Ureter (tissue), 1 donor: ENCODE measurements around the gene RYR2. TPM values are rescaled to one million over a fixed set of nuclear protein-coding genes. Genes with fewer than 3 reads are reported as not detected.

Source experiments
- DNase-seq: peaks from one replicate; pipeline ENCODE4 v3.0.0-alpha.2; 2020; ENCODE audit warnings: low spot score
- total RNA-seq: library from RNA; stranded (reverse); gene quantifications from one replicate; pipeline ENCODE4 v1.2.4, GENCODE V29; 2023
- donor health status: DM: yes; HTN: yes; CAD: no.

RYR2 gene
- total RNA-seq, 1 donor from 2014 or later: 5.5 TPM

DNA sequence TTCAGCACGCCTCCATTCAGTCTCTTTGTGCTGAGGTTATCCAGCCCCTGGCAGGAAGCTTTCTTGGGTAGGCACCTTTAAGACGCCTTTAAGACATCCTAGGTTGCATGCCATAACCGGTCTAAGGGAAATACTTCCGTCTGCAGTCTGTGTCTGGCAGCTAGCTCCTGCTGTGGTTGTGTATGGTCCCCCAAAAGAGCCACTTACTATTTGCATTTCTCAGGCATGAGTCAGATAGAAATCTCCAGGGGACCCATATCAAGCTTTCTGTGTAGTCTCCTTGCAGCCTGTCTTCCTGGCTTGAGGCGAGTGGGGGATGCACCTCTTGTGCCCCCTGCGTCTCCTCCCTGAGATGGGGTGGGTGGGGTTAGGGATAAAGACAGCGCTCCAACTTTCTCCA, 10.0 kb upstream of the RYR2 start:
- no peak for DNase-seq

DNA sequence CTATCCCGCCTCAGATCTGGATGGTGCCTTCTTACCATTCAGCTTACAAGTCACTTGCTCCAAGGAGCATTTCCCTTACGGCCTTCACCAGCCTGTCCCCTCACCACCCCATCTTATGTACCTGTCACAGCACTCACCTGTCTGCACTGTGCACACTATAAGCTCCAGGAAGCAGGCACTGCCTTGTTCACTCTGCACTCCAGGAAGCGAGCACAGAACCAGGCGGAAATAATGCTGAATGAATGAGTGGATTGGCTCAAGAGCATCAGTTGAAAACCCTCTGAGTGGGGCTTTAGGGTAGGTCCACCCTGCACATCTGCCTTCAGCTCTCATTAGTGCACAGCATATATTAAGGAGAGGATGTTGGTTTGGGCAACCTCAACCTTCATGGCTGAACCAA, 8.9 kb upstream of the RYR2 start:
- no peak for DNase-seq

DNA sequence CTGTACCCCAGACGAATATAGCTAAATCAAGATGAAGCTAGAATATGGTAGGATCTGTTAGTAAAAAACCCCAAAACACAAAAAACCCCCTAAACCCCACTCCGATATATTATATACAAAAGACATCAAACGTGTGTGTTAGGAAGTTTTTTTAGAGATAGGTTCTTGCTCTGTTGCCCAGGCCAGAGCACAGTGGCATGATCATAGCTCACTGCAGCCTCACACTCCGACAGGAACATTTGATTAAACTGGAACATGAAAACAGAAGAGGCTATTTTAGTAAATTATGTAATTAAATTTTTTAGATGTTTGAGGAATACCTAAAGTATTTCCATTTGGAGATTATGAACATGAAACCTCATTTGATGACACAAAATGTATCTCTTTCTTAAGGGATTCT, 8.2 kb upstream of the RYR2 start:
- DNase-seq: no peak

DNA sequence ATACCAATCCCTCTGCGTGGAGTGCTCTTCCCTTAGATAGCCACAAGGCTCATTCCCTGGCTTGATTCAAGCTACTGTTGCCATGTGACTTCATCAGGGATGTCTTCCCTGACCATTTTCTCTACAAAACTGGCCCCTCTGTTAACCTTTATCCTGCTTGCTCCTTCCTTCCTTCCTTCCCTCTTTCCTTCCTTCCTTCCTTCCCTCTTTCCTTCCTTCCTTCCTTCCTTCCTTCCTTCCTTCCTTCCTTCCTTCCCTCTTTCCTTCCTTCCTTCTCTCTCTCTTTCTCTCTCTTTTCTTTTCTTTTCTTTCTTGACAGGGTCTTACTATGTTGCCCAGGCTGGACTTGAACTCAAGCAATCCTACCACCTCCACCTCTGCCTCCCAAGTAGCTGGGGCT, 6.2 kb upstream of the RYR2 start:
- no peak for DNase-seq

DNA sequence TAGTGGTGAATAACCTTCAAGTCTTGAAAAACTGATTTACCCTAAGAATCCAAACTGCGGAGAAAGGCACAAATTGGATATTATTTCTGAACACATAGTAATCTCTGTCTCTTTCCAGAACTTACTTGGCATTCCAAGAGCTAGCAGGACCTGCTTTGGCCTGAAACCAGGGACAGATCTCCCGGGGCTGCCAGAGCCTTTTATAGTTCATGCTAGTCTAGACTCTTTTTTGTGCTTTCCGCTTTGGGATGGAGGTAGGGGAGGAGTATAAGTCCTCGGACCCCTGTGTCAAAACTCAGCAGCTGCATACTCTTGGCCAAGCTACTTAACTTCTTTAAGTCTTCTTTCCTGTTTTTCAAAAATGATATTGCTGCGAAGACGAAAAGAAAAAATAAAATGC, 3.8 kb upstream of the RYR2 start:
- no peak for DNase-seq

DNA sequence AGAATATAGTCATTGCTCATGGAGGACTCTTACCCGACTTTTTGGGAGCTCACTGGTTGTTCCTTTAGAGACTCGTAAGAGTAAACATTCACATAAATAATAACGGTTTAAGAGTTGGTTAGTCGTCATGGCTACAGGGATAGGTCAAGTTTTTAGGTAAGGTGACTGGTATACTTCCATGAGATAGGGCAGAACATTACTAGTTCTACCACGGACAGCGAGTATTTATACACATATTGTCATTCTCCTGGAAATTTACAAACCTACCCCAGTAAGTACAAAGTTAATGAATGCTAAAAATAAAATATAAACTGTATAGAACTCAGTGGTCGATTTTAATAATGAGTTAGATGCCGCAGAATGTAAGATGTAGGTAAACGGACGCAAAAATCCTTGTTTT, 1.2 kb upstream of the RYR2 start:
- no peak for DNase-seq

DNA sequence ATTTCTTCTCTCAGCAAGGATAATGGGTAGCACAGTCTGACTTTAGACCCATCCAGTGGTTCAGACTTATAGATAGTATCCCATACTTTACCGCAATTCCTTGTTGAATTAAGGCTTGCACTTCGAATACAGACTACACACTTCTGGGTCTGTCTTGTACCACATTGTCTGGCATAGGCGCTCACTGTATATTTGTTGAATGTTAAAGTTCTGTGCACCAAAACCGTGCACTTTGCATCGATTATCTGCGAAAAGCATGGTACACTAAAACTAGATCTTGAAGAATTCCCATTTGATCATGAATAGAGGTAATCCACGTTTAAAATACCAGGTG, 556 bp upstream of the RYR2 start:
- no peak for DNase-seq

DNA sequence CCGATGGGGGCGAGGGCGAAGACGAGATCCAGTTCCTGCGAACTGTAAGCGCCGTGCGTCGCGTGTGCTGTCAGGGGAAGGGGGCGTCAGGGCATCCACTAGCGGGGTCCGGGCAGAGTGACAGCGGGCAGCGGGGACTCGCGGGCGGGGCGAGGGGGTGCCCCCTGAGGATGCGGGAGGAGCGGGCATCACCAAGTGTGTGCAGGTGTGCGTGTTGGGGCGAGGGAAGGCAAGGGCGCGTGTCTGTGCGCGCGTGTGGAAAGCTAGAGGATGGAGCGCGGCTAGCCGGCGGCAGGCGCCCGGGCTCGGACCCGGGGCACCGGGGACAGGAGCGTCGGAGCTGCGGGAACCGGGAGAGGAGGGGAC, 525 bp downstream of the RYR2 start:
- DNase-seq: no peak

DNA sequence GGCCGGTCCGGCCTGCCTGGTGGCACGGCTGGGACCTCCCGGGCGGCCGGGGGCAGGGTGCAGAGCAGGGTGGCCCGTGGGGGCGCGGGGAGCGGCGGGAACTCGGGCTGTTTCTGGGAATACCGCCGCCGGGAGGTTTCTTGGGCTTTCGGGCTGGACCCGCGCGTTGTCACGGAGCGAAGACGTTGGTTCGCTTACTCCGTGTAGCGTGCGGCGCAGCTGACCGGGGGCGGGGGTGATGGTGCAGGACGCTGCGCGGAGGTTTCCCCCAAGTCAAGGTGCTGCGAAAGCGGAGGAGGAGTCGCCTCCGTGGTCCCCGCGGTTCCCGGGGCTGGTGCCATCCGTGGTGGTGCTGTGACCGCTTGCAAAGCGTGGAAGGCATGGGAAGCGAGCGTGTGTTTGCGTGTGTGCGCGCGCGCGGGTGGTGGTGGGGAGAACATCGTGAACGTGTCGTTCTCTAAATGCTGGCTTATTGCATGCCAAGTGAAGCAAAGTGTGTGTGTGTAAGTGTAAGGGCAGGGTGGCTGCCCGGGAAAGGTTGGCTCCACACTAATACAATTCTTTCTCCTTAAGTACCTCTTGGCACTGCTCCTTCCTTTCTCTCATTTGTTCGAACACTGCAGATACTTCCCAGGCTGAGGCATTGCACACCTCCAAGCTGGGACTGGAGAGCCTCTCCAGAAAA, 1.1 kb downstream of the RYR2 start:
- DNase-seq: no peak

DNA sequence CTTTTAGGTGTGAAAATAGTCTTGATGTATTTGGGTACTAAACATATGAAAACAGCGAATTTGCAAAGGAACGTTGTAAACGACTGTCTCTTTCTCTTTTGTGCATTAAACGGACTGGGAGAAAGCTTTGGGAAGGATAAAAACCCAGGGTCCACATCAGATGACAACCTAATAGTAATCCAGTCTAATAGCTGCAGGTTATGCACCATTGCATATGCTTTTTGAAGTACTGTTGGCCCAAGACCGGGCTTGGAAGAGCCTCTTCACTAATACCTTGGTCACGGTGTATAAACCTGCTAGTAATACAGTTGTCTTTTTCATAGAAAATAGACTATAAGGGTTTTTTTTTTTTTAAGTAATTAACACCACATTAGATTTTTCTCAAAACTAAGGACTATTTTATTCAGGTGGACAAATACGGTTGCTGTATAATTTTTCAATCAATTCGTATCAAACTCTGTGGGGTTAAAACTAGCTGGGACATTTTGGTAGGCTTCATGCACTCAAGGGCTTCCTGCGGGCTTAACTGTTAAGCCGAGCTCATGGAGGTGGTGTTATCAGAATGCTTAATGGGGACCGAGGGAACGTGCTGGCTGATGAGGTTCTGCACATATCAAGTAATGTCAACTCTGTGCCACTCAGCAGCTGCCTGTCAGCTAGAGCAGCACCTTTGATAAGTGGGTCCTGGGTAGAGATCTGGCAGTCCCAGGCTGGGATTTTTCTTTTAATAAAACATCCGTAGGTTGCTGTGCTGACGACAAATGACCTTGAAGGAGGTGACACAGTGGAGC, 2.1 kb downstream of the RYR2 start:
- no peak for DNase-seq

DNA sequence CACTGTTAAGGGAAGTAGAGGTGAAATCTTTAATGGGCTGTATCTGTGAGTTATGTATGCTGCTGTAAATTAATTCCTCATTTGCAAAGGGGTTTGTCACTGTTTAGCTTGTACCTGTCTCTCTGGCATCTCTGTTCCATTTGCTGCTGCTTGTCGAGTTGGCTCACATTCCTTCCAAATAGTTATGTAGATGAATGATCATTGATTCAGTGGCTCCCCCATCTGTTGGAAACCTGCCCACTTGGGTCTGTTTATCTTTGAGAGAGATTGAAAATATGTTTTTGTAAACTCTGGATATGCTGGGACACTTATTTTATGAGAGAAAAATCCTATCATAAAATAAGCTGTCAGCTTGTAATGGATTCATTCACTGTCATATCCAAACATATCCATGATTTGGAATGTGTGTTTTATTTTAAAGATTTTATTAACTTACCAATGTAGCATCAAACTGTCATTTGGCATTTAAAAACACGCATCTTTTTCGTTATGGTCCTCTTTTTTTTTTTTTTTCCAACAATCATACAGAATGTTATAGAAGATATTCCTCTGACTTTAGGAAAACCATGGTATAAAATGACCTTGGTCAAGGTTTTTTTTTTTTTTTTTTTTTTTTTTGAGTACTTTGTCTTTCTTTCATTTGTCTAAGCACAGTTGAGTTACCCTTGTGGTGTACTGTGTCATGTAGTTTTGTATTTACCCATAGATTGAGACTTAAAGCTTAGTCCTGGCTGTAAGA, 3.5 kb downstream of the RYR2 start:
- no peak for DNase-seq

DNA sequence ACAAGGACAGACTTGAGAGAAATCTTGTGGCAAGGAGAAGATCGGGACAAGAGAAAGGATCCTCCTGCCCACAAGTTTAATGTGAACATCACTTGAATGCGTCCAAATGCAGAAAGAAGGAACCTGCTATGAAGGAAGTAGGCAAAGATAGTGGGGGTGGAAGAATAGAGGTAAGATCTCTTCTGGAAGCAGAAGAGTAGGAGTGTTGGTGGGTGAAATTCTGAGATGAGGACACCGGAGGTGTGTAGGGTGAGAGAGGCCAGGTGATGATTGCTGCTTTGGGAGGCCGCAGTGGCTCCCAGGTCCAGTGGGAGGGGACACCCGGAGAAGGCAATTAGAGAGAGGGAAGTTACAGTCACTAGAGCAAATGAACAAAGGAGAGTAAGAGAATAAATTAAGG, 6.8 kb downstream of the RYR2 start:
- DNase-seq: no peak

DNA sequence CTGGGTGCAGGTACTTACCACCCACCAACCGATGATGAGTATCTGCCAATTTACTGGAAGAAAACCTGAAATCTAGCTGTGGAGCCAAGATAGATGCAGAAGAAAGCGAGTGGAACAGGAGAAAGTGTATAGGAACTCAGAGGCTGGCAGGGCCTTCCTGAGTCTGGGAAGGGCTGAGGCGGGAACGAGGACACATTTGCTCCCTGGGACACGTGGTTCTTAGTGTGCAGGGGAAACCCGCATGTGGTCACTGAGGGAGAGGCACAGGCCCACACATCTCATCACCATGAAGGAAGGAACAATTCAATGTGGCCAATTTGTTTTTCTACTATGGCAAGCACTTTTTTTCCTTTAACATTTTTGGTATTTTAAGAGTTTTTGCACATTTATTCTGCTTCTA, 8.2 kb downstream of the RYR2 start:
- no peak for DNase-seq

DNA sequence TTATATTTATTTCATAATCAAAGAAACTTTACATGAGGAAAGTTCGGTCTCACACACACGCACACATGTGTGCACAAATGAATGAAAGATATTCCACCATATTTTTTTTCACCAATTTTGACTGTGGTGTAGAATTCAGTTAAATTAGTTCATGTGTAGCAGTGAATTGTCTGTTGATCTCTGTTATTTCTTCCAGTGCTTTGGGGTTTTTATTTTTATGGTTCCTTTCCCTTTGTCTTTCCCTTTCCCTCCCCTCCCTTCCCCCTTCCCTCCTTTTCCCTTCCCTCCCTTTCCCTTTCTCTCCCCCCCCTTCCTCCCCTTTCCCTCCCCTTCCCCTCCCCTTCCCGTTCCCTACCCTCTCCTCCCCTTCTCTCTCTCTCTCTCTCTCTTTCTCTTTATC, 8.9 kb downstream of the RYR2 start:
- no peak for DNase-seq

DNA sequence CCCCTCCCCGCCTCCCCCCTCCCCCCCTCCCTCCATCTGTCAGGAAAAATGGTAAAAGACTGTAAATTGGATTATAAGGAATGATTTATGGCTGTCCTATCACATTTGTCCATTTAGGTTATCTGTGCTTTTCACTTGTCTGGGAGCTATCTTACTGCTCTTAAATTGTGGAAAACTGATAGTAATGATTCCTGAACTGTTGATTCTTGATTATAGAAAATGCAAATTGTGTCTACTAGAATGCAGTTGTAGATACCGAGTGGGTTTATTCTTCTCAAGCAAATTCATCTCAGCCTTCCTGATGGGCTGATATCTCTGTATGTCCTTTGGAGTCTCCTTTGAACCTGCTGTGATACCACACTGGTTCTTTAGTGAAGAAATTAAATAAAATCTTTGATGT, 12.3 kb downstream of the RYR2 start:
- DNase-seq: no peak

DNA sequence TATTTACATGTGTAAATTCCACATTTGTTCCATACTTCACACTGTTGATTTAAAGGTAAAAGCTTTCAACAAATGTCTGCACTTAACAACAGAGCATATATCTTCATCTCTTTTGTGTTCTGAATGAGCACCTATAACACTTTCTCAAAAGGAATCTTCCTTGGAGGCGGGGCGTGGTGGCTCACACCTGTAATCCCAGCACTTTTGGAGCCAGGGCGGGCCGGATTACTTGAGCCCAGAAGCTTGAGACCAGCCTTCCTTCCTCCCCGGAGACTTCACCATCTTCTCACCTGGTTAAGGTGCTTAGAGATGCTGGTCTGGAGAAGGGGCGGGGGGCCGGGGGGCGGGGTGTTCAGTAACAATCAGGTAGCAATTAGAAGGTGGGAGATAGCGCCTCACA, 16.5 kb downstream of the RYR2 start:
- DNase-seq: no peak

DNA sequence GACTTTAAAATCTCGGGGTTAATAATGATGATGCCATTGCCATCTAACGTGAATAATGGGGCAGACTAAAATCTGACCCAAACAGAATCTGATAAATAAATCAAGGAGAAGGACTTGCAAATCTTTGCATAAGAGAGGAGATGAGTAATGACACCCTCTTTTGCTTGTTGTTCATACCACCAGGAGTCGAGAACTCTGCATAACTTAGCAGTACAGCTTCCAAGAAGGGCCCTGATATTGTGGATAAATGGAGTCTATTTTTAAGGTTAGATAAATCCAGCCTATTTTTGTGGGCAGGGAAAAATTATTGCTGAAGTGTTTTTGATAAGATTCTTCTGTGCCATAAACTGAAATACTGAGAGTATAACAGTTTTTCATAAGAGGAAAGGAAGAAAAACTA, 17.3 kb downstream of the RYR2 start:
- no peak for DNase-seq

DNA sequence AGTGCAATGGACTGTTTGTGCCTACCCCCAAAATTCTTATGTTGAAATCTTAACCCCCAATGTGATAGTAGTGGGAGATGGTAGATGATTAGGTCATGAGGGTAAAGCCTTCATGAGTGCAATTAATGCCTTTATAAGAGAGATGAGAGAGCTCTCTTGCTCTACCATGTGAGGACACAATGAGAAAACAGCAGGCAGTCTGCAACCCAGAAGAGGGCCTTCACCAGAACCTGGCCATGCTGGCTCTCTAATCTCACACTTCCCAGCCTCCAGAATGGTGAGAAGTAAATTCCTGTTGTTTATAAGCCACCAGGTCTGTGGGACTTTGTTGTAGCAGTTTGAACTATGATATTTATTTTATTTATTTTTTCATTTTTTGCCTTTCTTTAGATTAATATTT, 21.0 kb downstream of the RYR2 start:
- no peak for DNase-seq

DNA sequence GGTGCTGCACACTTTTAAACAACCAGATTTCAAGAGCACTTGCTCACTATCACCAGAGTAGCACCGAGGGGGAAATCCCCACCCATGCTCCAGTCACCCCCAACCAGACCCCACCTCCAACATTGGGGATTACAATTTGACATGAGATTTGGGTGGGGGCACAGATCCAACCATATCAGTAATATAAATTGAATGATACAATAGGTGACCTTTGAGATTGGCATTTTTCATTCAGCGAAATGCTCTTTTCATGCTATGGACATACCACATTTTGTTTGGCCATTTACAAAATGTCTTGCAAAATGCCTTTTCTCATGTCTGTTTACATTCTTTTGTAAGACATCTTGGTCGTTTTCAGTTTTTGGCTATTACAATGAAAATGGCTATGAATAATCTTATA, 23.9 kb downstream of the RYR2 start:
- DNase-seq: no peak

DNA sequence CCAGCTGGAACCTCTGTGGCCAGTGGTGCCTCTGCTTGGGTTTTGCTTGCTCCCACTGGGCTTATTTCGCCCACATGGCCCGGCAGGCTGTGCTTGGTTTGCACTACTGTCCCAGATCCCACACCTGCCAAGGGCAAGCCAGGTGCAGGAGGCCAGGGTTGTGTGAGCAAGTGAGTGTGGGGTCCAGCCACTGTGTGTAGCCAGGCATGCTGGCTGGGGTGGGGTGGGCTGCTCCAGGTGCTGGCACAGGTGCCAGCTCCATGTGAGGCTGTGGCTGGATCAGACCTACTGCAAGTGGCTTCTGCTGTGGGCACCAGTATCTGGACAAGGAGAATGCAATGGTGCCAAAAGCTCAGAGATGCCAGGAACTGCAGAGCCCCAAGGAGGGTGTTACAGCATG, 28.5 kb downstream of the RYR2 start:
- DNase-seq: no peak

DNA sequence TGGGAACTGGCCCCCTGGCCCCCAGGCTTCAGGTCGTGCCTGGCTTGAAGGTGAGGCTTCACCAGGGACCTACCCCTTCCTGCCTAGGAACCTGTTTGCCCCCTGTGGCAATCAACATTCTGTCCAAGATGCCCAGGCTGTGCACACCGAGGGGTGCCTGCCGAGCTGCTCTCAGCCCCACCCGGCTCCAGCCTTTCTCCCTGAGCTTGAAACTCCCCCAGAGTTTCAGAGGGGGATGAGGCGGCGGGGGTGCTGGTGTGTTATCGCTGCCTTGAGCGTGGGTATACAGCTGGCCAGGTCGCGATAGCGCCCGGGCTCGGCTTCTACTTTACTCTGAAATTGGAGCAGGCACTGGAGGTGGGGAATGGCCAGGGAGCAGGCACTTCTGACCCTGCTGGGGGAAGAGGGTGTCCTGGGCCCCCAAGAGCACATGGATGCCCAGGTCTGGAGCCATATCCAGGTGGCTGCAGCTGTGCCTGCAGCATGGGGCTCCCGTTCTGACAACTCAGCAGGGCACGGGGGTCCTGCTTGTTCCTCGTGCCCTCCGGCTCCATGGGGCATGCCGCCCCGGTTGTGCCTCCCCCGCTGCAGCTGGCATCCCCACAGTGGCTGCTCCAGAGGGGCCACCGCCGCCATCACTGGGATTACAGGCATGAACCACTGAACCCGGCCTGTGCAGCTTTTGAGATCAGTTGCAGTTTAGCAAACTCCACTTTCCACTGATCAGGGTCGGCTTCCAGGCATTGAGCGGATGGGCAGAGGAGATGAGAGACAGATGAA, 29.8 kb downstream of the RYR2 start:
- DNase-seq: no peak

DNA sequence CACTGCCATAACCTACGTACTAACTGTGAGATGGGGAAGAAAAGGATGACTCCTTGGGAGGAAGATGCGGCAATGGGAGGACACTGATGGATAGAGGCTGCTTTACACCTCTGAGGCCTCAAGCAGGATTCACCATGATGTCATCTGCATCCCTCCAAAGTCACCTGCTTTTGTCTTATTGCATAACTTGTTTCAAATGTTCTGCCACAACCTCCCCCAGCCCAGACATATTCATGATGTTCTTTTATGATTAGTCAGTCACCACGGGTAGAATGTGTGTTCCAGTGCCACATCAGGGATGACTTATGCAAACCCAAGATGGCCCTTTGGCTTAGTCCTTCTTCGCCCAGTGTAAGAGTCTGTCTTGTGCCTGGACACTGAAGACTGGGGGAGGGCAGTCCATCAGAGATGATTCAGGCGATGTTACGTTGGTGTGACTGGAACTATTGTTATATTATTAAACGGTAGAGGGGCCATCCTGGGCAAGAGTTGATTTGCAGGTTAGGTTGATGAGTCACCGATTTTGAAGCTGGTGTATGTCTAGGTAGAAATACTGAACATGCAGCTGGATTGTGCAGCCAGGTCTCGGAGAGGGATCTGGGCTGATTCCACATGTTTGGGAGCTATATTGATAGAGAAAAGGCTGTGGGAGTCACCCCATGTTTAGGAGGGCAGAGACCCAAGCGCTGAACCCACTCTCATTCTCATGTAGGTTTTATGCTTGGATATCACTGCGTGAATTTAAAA, 32.6 kb downstream of the RYR2 start:
- no peak for DNase-seq
